ENCODE data around the gene XCL2.

DNA sequence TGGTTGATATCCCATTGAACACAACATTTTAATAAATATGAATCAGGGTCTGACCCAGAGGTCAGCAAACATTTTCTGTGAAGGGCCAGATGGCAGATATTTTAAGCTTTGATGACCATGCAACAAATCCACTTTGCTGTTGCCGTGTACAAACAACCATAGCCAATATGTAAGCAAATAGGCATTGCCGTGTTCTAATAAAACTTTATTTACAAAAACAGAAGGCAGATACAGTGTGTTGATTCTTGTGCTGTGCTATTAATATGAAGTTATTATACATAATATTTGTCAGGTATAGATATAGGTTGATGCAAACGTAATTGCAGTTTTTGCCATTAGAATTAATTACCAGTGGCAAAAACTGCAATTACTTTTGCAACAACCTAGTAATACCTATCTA lies 23.8 kb upstream of the XCL2 start:
- TF ChIP-seq POLR2A (IDR thresholded peaks at IDR 0.05; ENCODE audit: extremely low read depth, insufficient read length), result no peak
- TF ChIP-seq CTCF (IDR thresholded peaks at IDR 0.05; ENCODE audit: low read depth, low read length), result no peak
- TF ChIP-seq, protein P1, sequence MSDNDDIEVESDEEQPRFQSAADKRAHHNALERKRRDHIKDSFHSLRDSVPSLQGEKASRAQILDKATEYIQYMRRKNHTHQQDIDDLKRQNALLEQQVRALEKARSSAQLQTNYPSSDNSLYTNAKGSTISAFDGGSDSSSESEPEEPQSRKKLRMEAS (IDR thresholded peaks at IDR 0.05; ENCODE audit: low read depth, low read length), result no peak
- TF ChIP-seq MYC (IDR thresholded peaks at IDR 0.05; ENCODE audit: low read depth, low read length), result no peak

Measured in NB4 (cell line).